ENCODE measurements around the gene ANKRD50. TPM values are rescaled to one million over a fixed set of nuclear protein-coding genes. Genes with fewer than 3 reads are reported as not detected.

The ANKRD50 gene
- total and polyA plus RNA-seq, 4 donors, result 4.5 to 27.4 (median 18.2) TPM

DNA sequence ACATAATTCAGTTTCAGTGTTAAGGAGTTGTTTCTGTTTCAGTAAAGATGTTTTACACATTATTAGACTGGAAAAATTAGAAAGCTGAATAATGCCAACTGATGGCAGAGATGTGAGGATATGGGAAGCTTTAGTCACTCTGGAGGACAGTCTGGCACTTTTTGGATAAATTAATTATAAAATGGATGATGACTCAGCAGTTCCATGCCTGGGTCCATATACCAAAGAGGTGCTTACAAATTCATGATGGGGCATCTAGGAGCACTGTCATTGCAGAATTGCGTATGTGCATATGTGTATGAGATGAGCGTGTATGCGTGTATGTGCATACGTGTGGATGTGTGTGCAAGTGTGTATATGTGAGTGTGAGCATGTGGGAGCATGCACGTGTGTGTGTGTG, 31.2 kb upstream of the ANKRD50 start:
- Histone ChIP-seq H3K36me3 (ENCODE audit: control insufficient read depth in 1 of 2, insufficient read depth in 2 of 2, low read length in 1 of 2) (no peaks in the 10 kb centered on the region), H3K4me3 (ENCODE audit: low read length in 2 of 2) (no peak overlapping the region), H3K4me1 (ENCODE audit: control insufficient read depth in 1 of 2, insufficient read depth in 2 of 2, low read length in 2 of 2) (no peaks in the 10 kb centered on the region), H3K27ac (ENCODE audit: low read depth in 1 of 2, low read length in 2 of 2) (no peak overlapping the region), H3K27me3 (ENCODE audit: control insufficient read depth in 1 of 2, insufficient read depth in 2 of 2, low read length in 1 of 2) (no peaks in the 10 kb centered on the region), H3K9me3 (ENCODE audit: control insufficient read depth, low read length) (peaks cover 2% of the 10 kb centered on the region)
- ATAC-seq (ENCODE audit: low FRiP score) (no peak), DNase-seq (no peak)
- WGBS, 2 donors, result 86 to 88% methylated on average over 5 of the region's 5 CpGs
- intact Hi-C loops (cut with DNase I), result loop anchor here in 1 of 2 donors (10.0 kb wide), 1 partner anchor 1221 kb away; no protein-coding TSS in a partner anchor

DNA sequence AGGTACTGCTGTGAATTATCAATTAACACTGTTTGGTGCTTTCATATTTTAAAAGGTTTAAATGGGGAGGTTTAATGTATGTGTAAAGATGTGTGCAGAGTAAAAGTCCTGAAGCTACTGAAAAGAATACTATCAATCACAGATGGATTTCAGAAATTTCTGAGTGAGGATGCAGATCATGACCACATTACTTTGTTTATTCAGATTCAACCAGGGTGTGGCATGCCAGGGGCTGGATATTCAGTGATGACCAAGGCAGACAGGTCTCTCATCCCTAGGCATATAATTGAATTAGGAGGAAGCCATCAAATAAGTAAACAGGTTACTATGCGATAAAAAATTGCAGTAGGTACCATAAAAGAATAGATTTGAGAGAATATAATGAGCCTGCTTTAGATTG, 28.0 kb upstream of the ANKRD50 start:
- Histone ChIP-seq H3K36me3 (ENCODE audit: control insufficient read depth in 1 of 2, insufficient read depth in 2 of 2, low read length in 1 of 2) (no peaks in the 10 kb centered on the region), H3K4me3 (ENCODE audit: low read length in 2 of 2) (no peak overlapping the region), H3K27ac (ENCODE audit: low read depth in 1 of 2, low read length in 2 of 2) (no peak overlapping the region), H3K9me3 (ENCODE audit: control insufficient read depth, low read length) (peaks cover 2% of the 10 kb centered on the region), H3K27me3 (ENCODE audit: control insufficient read depth in 1 of 2, insufficient read depth in 2 of 2, low read length in 1 of 2) (no peaks in the 10 kb centered on the region), H3K4me1 (ENCODE audit: control insufficient read depth in 1 of 2, insufficient read depth in 2 of 2, low read length in 2 of 2) (no peaks in the 10 kb centered on the region)
- 89 to 94% methylated on average over 1 of the region's 1 CpG for WGBS, 2 donors
- ATAC-seq (ENCODE audit: low FRiP score) (no peak), DNase-seq (no peak)
- intact Hi-C loops (cut with DNase I), result loop anchor here in 1 of 2 donors (10.0 kb wide), 1 partner anchor 1224 kb away; no protein-coding TSS in a partner anchor

DNA sequence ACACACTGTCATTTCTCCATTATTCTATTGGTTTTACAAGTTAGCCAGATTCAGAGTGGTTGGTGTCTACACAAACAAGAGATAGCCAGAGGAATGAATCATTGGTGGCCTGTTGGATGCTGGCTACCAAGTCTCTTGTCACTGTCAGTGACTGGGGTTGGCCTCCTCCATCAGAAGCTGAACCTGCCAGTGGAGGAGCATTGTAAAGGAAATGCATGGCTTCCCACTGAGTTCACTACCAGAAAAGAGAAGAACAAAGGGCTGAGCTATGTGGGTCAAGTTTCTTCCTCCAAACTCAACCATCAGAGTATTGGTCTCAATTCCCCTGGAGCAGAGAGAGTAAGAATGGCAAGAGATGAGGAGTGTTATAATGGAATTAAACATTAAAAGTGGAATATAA, 26.5 kb upstream of the ANKRD50 start:
- H3K36me3 ChIP-seq (ENCODE audit: control insufficient read depth in 1 of 2, insufficient read depth in 2 of 2, low read length in 1 of 2), result no peaks in the 10 kb centered on the region
- H3K9me3 ChIP-seq (ENCODE audit: control insufficient read depth, low read length), result peaks cover 2% of the 10 kb centered on the region
- H3K4me1 ChIP-seq (ENCODE audit: control insufficient read depth in 1 of 2, insufficient read depth in 2 of 2, low read length in 2 of 2), result no peaks in the 10 kb centered on the region
- H3K27ac ChIP-seq (ENCODE audit: low read depth in 1 of 2, low read length in 2 of 2), result no peak overlapping the region
- ATAC-seq (ENCODE audit: low FRiP score) (no peak), DNase-seq (no peak)
- H3K27me3 ChIP-seq (ENCODE audit: control insufficient read depth in 1 of 2, insufficient read depth in 2 of 2, low read length in 1 of 2), result no peaks in the 10 kb centered on the region
- H3K4me3 ChIP-seq (ENCODE audit: low read length in 2 of 2), result no peak overlapping the region
- intact Hi-C loops (cut with DNase I), result no loop called here

DNA sequence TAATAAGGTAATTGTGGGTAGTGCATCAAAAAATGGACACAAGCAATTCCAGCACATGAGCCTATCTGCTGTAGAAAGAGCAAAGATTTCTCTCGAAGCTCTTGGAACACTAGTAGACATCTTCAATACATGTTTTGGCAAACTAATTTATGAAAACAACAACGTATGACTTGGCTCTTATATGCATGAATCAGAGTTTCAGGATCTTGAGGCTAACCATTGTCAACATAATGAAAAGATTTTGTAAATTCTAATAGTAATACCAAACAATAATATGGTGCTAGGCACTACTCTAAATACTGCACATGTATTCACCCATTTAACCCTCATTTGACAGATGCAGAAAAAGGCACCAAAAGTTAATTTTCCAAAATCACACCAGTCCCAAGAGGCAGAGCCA, 25.1 kb upstream of the ANKRD50 start:
- DNase-seq (no peak), ATAC-seq (ENCODE audit: low FRiP score) (no peak)
- intact Hi-C loops (cut with DNase I), result no loop called here
- Histone ChIP-seq H3K9me3 (ENCODE audit: control insufficient read depth, low read length) (peaks cover 2% of the 10 kb centered on the region), H3K27me3 (ENCODE audit: control insufficient read depth in 1 of 2, insufficient read depth in 2 of 2, low read length in 1 of 2) (no peaks in the 10 kb centered on the region), H3K4me1 (ENCODE audit: control insufficient read depth in 1 of 2, insufficient read depth in 2 of 2, low read length in 2 of 2) (no peaks in the 10 kb centered on the region), H3K27ac (ENCODE audit: low read depth in 1 of 2, low read length in 2 of 2) (no peak overlapping the region), H3K36me3 (ENCODE audit: control insufficient read depth in 1 of 2, insufficient read depth in 2 of 2, low read length in 1 of 2) (no peaks in the 10 kb centered on the region), H3K4me3 (ENCODE audit: low read length in 2 of 2) (no peak overlapping the region)
- 39 to 47% methylated on average over 2 of the region's 2 CpGs for WGBS, 2 donors

DNA sequence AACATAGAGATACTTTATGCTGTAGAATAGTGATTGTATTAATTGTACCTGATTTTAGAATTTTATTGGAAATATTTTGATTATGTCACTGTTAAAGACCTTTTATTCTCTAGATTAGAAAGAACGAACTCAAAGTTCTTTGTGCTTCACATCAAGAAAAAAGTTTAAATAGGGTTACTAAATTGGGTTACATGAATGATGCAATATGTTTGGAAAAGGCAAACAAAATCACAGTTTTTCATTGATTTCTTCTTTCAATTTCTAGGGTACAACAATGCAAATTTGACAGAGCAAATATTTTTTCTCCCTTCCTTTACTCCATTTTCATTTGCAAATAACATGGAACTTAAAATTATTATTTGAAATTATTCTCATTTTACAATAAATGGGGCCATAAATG, 24.0 kb upstream of the ANKRD50 start:
- H3K27me3 ChIP-seq (ENCODE audit: control insufficient read depth in 1 of 2, insufficient read depth in 2 of 2, low read length in 1 of 2), result no peaks in the 10 kb centered on the region
- no peak overlapping the region for H3K27ac ChIP-seq (ENCODE audit: low read depth in 1 of 2, low read length in 2 of 2)
- H3K36me3 ChIP-seq (ENCODE audit: control insufficient read depth in 1 of 2, insufficient read depth in 2 of 2, low read length in 1 of 2), result no peaks in the 10 kb centered on the region
- ATAC-seq (ENCODE audit: low FRiP score), result no peak
- DNase-seq, result no peak
- peaks cover 2% of the 10 kb centered on the region for H3K9me3 ChIP-seq (ENCODE audit: control insufficient read depth, low read length)
- H3K4me1 ChIP-seq (ENCODE audit: control insufficient read depth in 1 of 2, insufficient read depth in 2 of 2, low read length in 2 of 2), result no peaks in the 10 kb centered on the region
- WGBS, 2 donors, result 70 to 81% methylated on average over 1 of the region's 1 CpG
- no peak overlapping the region for H3K4me3 ChIP-seq (ENCODE audit: low read length in 2 of 2)
- intact Hi-C loops (cut with DNase I), result no loop called here

DNA sequence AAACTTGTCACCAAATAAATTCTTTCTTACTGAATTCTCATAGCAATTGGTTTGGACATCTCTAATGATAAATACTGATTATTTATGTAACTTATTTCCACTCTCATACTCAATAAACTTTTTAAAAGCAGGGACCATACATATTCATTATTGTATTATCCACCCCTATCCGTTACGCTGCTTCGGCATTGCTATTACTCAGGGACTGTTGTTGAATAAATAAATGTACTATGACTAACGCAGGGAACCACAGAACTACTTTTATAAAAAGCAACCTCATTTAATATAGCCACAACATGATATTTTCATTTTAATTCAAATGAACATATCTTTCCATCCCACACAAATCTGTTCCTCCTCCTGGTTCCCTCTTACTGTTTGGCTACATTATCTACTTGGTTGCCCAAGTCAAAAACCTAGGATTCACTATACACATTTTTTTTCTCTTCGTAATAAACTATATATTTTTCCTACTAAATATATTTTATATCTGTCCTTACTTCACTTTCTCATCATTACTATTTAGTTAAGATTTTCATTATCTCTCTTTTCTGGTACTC, 14.9 kb upstream of the ANKRD50 start:
- Histone ChIP-seq H3K27ac (ENCODE audit: low read depth in 1 of 2, low read length in 2 of 2) (no peak overlapping the region), H3K36me3 (ENCODE audit: control insufficient read depth in 1 of 2, insufficient read depth in 2 of 2, low read length in 1 of 2) (no peaks in the 10 kb centered on the region), H3K4me1 (ENCODE audit: control insufficient read depth in 1 of 2, insufficient read depth in 2 of 2, low read length in 2 of 2) (no peaks in the 10 kb centered on the region), H3K4me3 (ENCODE audit: low read length in 2 of 2) (no peak overlapping the region), H3K27me3 (ENCODE audit: control insufficient read depth in 1 of 2, insufficient read depth in 2 of 2, low read length in 1 of 2) (no peaks in the 10 kb centered on the region), H3K9me3 (ENCODE audit: control insufficient read depth, low read length) (no peaks in the 10 kb centered on the region)
- intact Hi-C loops (cut with DNase I), result no loop called here
- no peak for DNase-seq
- ATAC-seq (ENCODE audit: low FRiP score), result no peak
- WGBS, 2 donors, result 93 to 94% methylated on average over 5 of the region's 5 CpGs

DNA sequence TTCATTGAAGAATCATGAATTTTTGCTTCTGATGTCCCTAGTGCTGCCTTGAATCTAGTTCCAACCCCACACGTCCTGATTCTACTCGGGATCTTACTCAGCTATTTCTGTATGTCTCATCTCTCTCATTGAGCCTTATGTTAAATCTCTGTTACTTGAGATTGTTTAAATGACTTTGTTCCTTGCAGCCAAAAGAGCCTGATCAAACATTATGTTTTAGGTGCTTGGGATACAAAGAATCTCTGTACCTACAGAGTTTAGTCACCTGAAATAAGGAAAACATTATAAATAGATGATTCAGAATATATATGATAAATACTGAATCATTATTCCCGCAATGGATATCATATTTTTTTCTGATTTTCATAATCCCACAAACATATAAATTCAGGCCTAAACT, 13.7 kb upstream of the ANKRD50 start:
- WGBS, 2 donors, result 94 to 98% methylated on average over 3 of the region's 3 CpGs
- Histone ChIP-seq H3K36me3 (ENCODE audit: control insufficient read depth in 1 of 2, insufficient read depth in 2 of 2, low read length in 1 of 2) (no peaks in the 10 kb centered on the region), H3K4me1 (ENCODE audit: control insufficient read depth in 1 of 2, insufficient read depth in 2 of 2, low read length in 2 of 2) (no peaks in the 10 kb centered on the region), H3K4me3 (ENCODE audit: low read length in 2 of 2) (no peak overlapping the region), H3K9me3 (ENCODE audit: control insufficient read depth, low read length) (no peaks in the 10 kb centered on the region), H3K27me3 (ENCODE audit: control insufficient read depth in 1 of 2, insufficient read depth in 2 of 2, low read length in 1 of 2) (no peaks in the 10 kb centered on the region), H3K27ac (ENCODE audit: low read depth in 1 of 2, low read length in 2 of 2) (no peak overlapping the region)
- no peak for DNase-seq
- intact Hi-C loops (cut with DNase I), result no loop called here
- ATAC-seq (ENCODE audit: low FRiP score), result no peak

DNA sequence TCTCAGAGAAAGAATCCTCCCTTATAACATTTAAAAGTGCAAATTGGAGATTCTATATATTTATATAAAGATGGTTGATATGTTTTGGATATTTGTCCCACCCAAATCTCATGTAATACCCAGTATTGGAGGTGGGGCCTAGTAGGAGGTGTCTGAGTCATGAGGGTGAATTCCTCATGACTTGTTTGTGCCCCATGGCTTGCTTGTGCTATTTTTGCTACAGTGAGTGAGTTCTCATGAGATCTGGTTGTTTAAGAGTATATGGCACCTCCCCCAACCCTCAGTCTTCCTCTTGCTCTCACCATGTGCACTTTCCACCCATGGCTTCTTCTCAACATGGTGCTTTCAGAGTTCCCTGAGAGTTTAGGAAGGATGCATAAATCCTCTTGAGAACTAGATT, 9.5 kb upstream of the ANKRD50 start:
- no peaks in the 10 kb centered on the region for H3K4me1 ChIP-seq (ENCODE audit: control insufficient read depth in 1 of 2, insufficient read depth in 2 of 2, low read length in 2 of 2)
- H3K27ac ChIP-seq (ENCODE audit: low read depth in 1 of 2, low read length in 2 of 2), result no peak overlapping the region
- H3K4me3 ChIP-seq (ENCODE audit: low read length in 2 of 2), result no peak overlapping the region
- H3K27me3 ChIP-seq (ENCODE audit: control insufficient read depth in 1 of 2, insufficient read depth in 2 of 2, low read length in 1 of 2), result no peaks in the 10 kb centered on the region
- intact Hi-C loops (cut with DNase I), result no loop called here
- no peak for ATAC-seq (ENCODE audit: low FRiP score)
- H3K9me3 ChIP-seq (ENCODE audit: control insufficient read depth, low read length), result no peaks in the 10 kb centered on the region
- no peak for DNase-seq
- H3K36me3 ChIP-seq (ENCODE audit: control insufficient read depth in 1 of 2, insufficient read depth in 2 of 2, low read length in 1 of 2), result no peaks in the 10 kb centered on the region

DNA sequence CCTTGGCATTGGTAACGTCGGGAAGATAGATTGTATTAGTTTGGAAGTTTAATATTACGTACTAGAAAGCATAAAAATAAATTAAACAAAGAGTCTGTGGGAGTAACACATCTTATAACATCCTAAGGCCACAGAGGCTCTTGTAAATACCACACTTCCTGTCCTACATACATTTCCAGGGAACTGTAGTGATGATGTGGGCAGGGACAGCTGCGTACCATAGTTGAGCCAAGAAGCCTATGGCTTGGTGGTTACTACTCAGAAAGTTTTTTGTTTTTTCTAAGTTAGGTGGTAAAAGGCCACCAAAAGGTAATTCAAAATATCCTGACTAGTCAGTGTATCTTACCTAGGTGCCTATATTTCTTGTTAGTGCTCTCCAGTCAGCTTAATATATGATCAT, 4.6 kb upstream of the ANKRD50 start:
- intact Hi-C loops (cut with DNase I), result loop anchor here (10.0 kb wide), 3 partner anchors 148 to 228 kb away; no protein-coding TSS in a partner anchor
- no peak overlapping the region for H3K27ac ChIP-seq (ENCODE audit: low read depth in 1 of 2, low read length in 2 of 2)

More for the DNA sequence above, 4.6 kb upstream of the ANKRD50 start:
- no peak for DNase-seq
- no peaks in the 10 kb centered on the region for H3K36me3 ChIP-seq (ENCODE audit: control insufficient read depth in 1 of 2, insufficient read depth in 2 of 2, low read length in 1 of 2)
- H3K27me3 ChIP-seq (ENCODE audit: control insufficient read depth in 1 of 2, insufficient read depth in 2 of 2, low read length in 1 of 2), result no peaks in the 10 kb centered on the region
- no peaks in the 10 kb centered on the region for H3K9me3 ChIP-seq (ENCODE audit: control insufficient read depth, low read length)
- H3K4me3 ChIP-seq (ENCODE audit: low read length in 2 of 2), result no peak overlapping the region
- 94% methylated on average over 4 of the region's 4 CpGs for WGBS, 2 donors
- H3K4me1 ChIP-seq (ENCODE audit: control insufficient read depth in 1 of 2, insufficient read depth in 2 of 2, low read length in 2 of 2), result no peaks in the 10 kb centered on the region
- ATAC-seq (ENCODE audit: low FRiP score), result no peak

All from aorta (tissue), 5 donors.